DND-41 (cell line): ENCODE measurements around the gene KCNH8.

ENCODE experiments used
- CTCF ChIP-seq: IDR thresholded peaks from 2 replicates; pipeline ENCODE4 v1.5.1; 2012; ENCODE audit warnings: borderline replicate concordance, low read length, moderate library complexity, mild to moderate bottlenecking; ENCODE audit not compliant: poor library complexity, severe bottlenecking; ENCODE audit errors: extremely low read depth
- EZH2 ChIP-seq: IDR thresholded peaks from 3 replicates; pipeline ENCODE4 v1.6.1; 2012; ENCODE audit warnings: borderline replicate concordance, low read depth, mild to moderate bottlenecking, moderate library complexity, low read length, inconsistent platforms; ENCODE audit not compliant: severe bottlenecking

- TF ChIP-seq CTCF: no peak
- no peak for TF ChIP-seq EZH2
These were observed 420 bp downstream of the KCNH8 start for GRCh38 chr3:19148768-19149091.
